Stimulated activated CD8-positive, alpha-beta memory T cell treated with anti-CD3 and anti-CD28 coated beads, Interleukin-2, amount 100 ng/mL, for 48 hours (primary cell): ENCODE results near the gene SLC51B.
A peak's percentile ranks its signal among the peaks of the same experiment; 100 is the strongest.
"Not testable (repeated sequence)": the region's sequence is repeated elsewhere in the genome, so short reads cannot be mapped to it uniquely, and the experiment has no call there.

Source experiments
- DNase-seq, 2 donors: peaks; one replicate each; pipeline ENCODE4 v3.0.0-alpha.2; 2020; ENCODE audit warnings: low read depth in 2 of 2

SLC51B gene

GRCh38 chr15:65099336-65099735, 54.1 kb downstream of the SLC51B start:
- DNase-seq = no peak

- not testable (repeated sequence) for DNase-seq
Measured at GRCh38 chr15:65099801-65100200, 54.6 kb downstream of the SLC51B start.

- no peak for DNase-seq
Measured at GRCh38 chr15:65100442-65100841, 55.3 kb downstream of the SLC51B start.

DNA sequence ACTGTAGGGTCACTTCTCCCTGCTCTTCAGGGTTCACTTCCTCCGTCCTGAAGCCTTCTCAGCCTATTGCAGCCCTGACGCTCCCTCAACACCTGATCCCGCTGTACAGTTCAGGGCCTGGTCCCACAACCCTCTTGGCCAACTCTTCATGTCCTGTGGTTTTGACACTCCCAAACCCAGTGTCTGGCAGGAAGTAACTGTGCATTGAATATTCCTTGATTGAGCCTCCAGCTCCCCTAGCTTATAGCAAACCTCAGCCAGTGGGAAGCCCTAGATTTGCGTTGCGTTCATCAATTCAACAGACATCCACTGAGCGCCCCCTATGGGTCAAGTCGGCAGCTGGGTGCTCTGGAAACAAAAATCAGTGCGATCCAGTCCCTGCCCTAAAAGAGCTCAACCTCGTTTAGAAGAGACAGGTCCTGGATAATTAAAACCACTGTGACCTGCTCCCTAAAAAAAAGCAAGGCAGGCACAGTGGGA, 56.3 kb downstream of the SLC51B start:
- DNase-seq = peak; percentile 39 to 46

DNA sequence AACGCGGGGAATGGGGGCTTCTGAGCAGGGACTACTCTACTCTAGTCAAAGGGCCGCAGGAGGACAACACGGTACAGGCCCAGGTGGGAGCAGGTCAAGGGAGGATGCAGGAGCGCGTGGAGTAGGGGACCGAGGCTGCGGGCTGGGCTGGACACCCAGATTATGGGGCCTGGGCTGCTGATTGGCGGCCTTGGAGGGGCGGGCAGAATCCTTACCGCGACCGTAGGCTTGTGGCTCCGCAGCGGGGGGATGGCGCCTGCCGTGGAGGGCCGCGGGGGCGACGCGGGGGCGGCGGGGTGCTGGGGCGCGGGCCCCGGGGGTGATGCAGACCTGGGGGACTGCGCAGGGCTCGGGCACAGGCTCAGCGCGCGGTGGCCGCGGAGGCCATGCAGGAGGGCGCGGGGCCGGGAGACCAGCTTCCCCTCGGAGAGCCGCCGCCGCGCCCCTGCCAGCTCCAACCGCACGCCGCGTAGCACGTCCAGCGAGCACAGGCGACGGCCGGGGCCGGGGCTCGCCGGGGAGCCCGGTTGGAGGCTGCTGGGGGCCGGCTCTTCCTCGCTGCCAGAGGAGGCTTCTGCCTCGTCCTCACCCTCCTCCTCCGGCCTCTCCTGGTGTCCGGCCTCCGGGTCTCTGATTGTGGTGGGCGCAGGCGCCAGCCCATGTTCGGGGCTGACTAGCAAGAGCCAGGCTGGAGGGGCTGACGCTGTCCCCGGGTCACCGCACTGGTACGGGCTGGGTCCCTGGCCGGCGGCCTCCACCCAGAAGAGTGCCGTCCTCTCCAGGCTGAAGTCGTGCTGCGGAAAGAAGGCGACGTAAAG, 56.9 kb downstream of the SLC51B start:
- no peak for DNase-seq

GRCh38 chr15:65102912-65103311, 57.7 kb downstream of the SLC51B start:
- DNase-seq = no peak
